Brain microvascular endothelial cell (primary cell): ENCODE data around the gene CCL19.
"Not testable (repeated sequence)": the region's sequence is repeated elsewhere in the genome, so short reads cannot be mapped to it uniquely, and the experiment has no call there.

Experiments used
- DNase-seq: peaks from one replicate; pipeline ENCODE4 v3.0.0-alpha.2; 2020
- H3K27ac ChIP-seq: fragments of 250-450 bp; sonication (Bioruptor Pico); 2 replicates; pipeline ENCODE4 v1.5.1; 2020; ENCODE audit warnings: mild to moderate bottlenecking, moderate library complexity
- H3K27me3 ChIP-seq: fragments of 250-450 bp; sonication (Bioruptor Pico); replicated peaks from 2 replicates; pipeline ENCODE4 v1.5.1; 2020; ENCODE audit warnings: mild to moderate bottlenecking
- H3K36me3 ChIP-seq: fragments of 250-450 bp; sonication (Bioruptor Pico); replicated peaks from 2 replicates; pipeline ENCODE4 v1.5.1; 2020; ENCODE audit warnings: mild to moderate bottlenecking
- H3K4me3 ChIP-seq: 2 replicates; pipeline ENCODE4 v1.5.1; 2011; ENCODE audit warnings: low read depth, mild to moderate bottlenecking, control low read depth, low read length, moderate library complexity
- in situ Hi-C: cut with HindIII; loops from 2 replicates; pipeline ENCODE4 v1.10.0; 2017; ENCODE audit warnings: low sequenced_read_pairs, low pct_ligation_motif_present
- TF ChIP-seq, protein P1 (sequence below): IDR thresholded peaks from 2 replicates; pipeline ENCODE4 v1.5.1; 2011; ENCODE audit warnings: low read depth, mild to moderate bottlenecking, moderate library complexity, low read length, control low read depth, inconsistent platforms; ENCODE audit errors: missing control alignments

Gene CCL19

DNA sequence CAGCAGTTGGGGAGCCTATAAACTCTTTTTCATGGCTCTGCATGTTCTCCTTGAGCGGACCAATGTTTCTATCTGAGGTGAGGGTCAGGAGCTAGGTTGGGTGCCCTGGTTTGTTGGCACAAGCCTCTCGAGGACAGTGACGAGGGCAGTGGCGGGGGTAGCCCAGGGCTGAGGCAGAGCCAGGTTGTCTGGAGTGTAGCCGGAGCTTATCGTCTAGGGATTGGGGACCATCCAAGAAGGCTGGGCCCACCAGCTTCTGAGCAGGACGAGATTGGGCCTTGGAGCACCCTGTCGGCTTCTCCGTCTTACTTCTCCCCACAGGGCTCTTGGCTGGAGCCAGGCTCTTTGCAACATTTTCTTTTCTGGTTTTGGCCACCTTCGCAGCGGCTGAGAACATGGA, 32.1 kb upstream of the CCL19 start:
- Histone ChIP-seq H3K4me3 (no peak overlapping the region), H3K27ac (no peak overlapping the region), H3K36me3 (no peaks in the 10 kb centered on the region), H3K27me3 (no peaks in the 10 kb centered on the region)
- TF ChIP-seq, protein P1, sequence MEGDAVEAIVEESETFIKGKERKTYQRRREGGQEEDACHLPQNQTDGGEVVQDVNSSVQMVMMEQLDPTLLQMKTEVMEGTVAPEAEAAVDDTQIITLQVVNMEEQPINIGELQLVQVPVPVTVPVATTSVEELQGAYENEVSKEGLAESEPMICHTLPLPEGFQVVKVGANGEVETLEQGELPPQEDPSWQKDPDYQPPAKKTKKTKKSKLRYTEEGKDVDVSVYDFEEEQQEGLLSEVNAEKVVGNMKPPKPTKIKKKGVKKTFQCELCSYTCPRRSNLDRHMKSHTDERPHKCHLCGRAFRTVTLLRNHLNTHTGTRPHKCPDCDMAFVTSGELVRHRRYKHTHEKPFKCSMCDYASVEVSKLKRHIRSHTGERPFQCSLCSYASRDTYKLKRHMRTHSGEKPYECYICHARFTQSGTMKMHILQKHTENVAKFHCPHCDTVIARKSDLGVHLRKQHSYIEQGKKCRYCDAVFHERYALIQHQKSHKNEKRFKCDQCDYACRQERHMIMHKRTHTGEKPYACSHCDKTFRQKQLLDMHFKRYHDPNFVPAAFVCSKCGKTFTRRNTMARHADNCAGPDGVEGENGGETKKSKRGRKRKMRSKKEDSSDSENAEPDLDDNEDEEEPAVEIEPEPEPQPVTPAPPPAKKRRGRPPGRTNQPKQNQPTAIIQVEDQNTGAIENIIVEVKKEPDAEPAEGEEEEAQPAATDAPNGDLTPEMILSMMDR, result no peak
- in situ Hi-C loops, result no loop called here
- no peak for DNase-seq

DNA sequence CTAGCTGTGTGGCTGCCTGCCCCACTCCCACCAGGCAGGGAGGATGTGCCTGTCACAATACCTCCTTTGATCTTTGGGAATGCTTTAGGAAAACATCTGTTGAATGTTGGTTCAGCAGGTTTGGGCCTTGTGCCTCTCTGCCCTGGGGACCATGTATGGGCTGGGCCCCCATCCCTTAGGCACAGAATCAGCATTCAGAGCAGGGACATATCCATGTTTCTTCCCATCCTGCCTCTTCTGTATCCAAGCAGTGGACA, 28.6 kb upstream of the CCL19 start:
- H3K36me3 ChIP-seq, H3K27me3 ChIP-seq, H3K4me3 ChIP-seq, H3K27ac ChIP-seq, DNase-seq, in situ Hi-C loops: not testable (repeated sequence)

DNA sequence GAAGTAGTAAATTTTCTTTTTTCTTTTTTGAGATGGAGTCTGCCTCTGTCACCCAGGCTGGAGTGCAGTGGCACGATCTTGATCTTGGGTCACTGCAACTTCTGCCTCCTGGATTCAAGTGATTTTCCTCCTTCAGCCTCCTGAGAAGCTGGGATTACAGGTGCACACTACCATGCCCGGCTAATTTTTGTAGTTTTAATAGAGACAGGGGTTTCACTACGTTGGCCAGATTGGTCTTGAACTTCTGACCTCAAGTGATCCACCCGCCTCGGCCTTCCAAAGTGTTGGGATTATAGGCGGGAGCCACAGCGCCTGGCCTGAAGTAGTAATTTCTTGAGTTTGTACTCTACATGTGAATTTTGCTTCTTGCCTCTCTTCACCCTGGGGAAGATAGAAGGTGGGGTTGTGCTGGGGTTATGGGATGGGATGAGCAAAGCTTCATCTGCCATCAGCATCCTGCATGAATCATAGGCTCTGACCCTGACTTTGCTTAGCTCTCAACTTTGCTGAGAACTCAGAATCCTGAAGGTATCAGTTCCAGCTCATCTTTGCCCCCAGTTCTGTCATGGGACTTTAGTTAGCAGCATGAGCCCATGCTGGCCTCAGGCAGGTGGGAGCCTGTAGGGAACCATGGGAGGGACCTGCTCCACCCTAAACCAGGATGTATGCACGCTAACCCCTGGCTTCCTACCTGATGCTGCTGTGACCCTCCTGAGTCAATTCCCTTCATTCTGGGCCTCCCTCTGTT, 28.1 kb upstream of the CCL19 start:
- H3K27ac ChIP-seq, result no peak overlapping the region
- H3K4me3 ChIP-seq, result no peak overlapping the region
- no peaks in the 10 kb centered on the region for H3K36me3 ChIP-seq
- TF ChIP-seq, protein P1, result no peak
- no peaks in the 10 kb centered on the region for H3K27me3 ChIP-seq
- in situ Hi-C loops, result no loop called here
- no peak for DNase-seq

DNA sequence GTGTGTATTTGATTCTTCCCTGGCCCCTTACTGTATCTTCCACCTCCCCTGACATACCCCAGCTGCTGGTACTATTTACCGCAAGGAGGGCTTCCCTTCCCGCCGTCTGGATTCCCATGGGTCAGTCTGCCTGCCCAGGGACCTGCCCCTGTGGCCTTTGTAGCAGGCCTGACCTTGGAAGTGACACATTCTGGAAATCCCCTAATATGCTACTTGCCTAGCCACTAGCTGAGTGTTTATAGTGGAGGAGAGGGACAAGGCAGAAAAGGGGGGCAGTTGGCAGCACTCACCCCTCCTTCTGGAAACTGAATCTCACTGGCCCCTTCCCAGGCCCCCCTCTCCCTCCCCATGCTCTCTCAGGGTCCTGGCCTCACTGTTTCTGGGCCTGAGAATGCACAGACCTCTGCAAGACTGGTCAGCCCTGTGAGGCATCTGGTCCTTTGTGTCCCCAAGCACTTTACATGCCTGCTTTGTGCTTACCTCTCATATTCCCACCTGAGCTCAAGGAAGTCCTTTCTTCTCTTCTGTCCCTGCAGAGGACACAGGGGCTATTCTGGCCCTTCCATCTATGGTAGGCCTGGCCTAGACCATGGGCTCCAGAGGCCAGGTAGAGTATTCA, 27.0 kb upstream of the CCL19 start:
- H3K27me3 ChIP-seq, result peaks cover 3% of the 10 kb centered on the region
- H3K4me3 ChIP-seq, result no peak overlapping the region
- DNase-seq, result no peak
- no peaks in the 10 kb centered on the region for H3K36me3 ChIP-seq
- H3K27ac ChIP-seq, result no peak overlapping the region
- TF ChIP-seq, protein P1, result no peak
- in situ Hi-C loops, result no loop called here

DNA sequence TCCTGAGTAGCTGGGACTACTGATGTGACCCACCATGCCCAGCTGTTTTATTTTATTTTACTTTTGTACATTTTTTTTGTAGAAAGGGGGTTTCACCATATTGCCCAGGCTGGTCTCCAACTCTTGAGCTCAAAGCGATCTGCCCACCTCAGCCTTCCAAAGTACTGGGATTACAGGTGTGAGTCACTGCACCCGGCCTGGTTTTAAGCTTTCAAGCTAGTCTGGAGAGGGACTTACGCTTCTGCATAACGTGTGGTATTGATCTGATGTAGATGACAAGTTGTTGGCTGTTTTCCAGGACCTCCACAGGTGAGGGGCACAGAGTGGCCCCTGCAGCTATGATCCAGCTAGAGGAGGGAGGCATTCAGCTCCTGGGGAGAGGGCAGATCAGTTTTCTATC, 25.6 kb upstream of the CCL19 start:
- DNase-seq, result no peak
- Histone ChIP-seq H3K27ac (no peak overlapping the region), H3K4me3 (no peak overlapping the region), H3K27me3 (peaks cover 5% of the 10 kb centered on the region), H3K36me3 (no peaks in the 10 kb centered on the region)
- in situ Hi-C loops, result no loop called here
- TF ChIP-seq, protein P1, result no peak

DNA sequence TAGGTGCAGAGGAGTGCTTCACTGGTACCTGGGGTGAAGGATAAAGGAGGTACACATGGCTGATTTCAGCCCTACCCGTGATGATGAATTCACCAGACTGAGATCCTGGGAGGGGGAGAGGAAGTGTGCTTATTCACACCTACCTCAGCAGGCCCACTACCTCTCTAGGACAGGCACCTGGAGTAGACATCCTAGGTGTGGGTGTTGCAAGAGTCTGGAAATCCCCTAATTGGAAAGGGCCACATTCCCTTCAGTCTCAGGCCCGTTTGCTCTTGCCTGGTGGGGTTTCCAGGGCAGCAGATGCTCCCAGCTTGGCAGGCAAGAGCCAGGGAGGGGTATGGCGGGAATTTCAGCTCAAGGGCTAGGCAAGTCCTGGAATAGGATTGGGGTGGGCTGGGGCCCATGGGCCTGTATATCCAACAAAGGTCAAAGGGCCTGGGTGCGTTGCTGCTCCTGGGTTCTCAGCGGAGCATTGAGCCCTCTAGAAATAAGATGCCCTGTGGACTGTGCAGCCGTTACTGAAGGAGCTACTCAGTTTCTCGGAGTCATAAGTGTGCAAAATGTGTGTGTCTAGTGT, 24.7 kb upstream of the CCL19 start:
- no peaks in the 10 kb centered on the region for H3K36me3 ChIP-seq
- in situ Hi-C loops, result no loop called here
- no peak for DNase-seq
- no peak overlapping the region for H3K27ac ChIP-seq
- H3K27me3 ChIP-seq, result peaks cover 5% of the 10 kb centered on the region
- TF ChIP-seq, protein P1, result no peak
- H3K4me3 ChIP-seq, result no peak overlapping the region
